ENCODE measurements around the gene EFNA2. TPM values are rescaled to one million over a fixed set of nuclear protein-coding genes. Genes with fewer than 3 reads are reported as not detected.

The EFNA2 gene
- total and polyA plus RNA-seq, 2 experiments from 2014 or later: 2.7 to 10.3 TPM

- Mint-ChIP-seq H3K4me3 (no peak overlapping the region), H3K4me1 (no peaks in the 10 kb centered on the region), H3K9me3 (no peaks in the 10 kb centered on the region), H3K27me3 (ENCODE audit: insufficient read depth, low read depth, poor library complexity) (peaks cover 19% of the 10 kb centered on the region), H3K27ac (no peak overlapping the region), H3K36me3 (ENCODE audit: low read depth) (no peaks in the 10 kb centered on the region)
- Histone ChIP-seq H3K79me2 (replicated peaks; ENCODE audit: insufficient read depth) (no peaks in the 10 kb centered on the region), H3K9me2 (ENCODE audit: insufficient read depth) (no peaks in the 10 kb centered on the region), H4K20me1 (replicated peaks; ENCODE audit: insufficient read depth) (no peaks in the 10 kb centered on the region; the same call in 1 of the 2 replicates), H2AFZ (no peak overlapping the region), H3K4me2 (no peak overlapping the region), H3K4me1 (ENCODE audit: insufficient read depth) (no peaks in the 10 kb centered on the region), H3K4me3 (no peak overlapping the region), H3K27ac (ENCODE audit: low read depth) (no peak overlapping the region), H3K27me3 (ENCODE audit: insufficient read depth) (no peaks in the 10 kb centered on the region), H3K36me3 (ENCODE audit: insufficient read depth) (no peaks in the 10 kb centered on the region), H3F3A (replicated peaks; ENCODE audit: low read depth) (no peaks in the 10 kb centered on the region)
- DNase-seq (ENCODE audit: low spot score) (no peak), ATAC-seq (no peak)
- TF ChIP-seq REST (IDR thresholded peaks at IDR 0.05; ENCODE audit: unreplicated experiment): no peak
- no peak for TF ChIP-seq ZNF114 (CRISPR knock-in tag; IDR thresholded peaks at IDR 0.05)
- no peak for TF ChIP-seq EZH2phosphoT487 (IDR thresholded peaks at IDR 0.05; ENCODE audit: unreplicated experiment)
- no peak for TF ChIP-seq POLR2AphosphoS5 (IDR thresholded peaks at IDR 0.05; ENCODE audit: low read depth)
- TF ChIP-seq NANOG (IDR thresholded peaks at IDR 0.05; ENCODE audit: borderline replicate concordance): no peak
- no peak for TF ChIP-seq ZNF331 (CRISPR knock-in tag; IDR thresholded peaks at IDR 0.05; ENCODE audit: low read depth)
- TF ChIP-seq EZH2 (IDR thresholded peaks at IDR 0.05; ENCODE audit: low read depth, unreplicated experiment): no peak
- no peak for TF ChIP-seq JUNB (IDR thresholded peaks at IDR 0.05; ENCODE audit: unreplicated experiment)
- no peak for TF ChIP-seq CTCF (conservative IDR thresholded peaks at IDR 0.05; ENCODE audit: low read depth in 2 of 2)
- no peak for TF ChIP-seq ZNF462 (CRISPR knock-in tag; IDR thresholded peaks at IDR 0.05)
- TF ChIP-seq STAT1 (IDR thresholded peaks at IDR 0.05; ENCODE audit: unreplicated experiment): no peak
- no peak for TF ChIP-seq CREB1 (CRISPR knock-in tag; IDR thresholded peaks at IDR 0.05; ENCODE audit: low read depth)
- TF ChIP-seq ETS1 (IDR thresholded peaks at IDR 0.05): no peak
Observed at GRCh38 chr19:1309977-1310852, 24.5 kb downstream of the EFNA2 start.

All from GM23338 (cell line).